HepG2 (cell line): ENCODE results near the gene WDR83. TPM values are rescaled to one million over a fixed set of nuclear protein-coding genes. Genes with fewer than 3 reads are reported as not detected.
A peak's percentile ranks its signal among the peaks of the same experiment; 100 is the strongest.

Experiments
- ARNT ChIP-seq: fragments of 450-650 bp; IDR thresholded peaks from 2 replicates; pipeline ENCODE4 v1.6.1; 2017
- CENPT ChIP-seq: sonication (generic); formaldehyde crosslinking; IDR thresholded peaks from 2 replicates; pipeline ENCODE4 v1.8.0; 2022; ENCODE audit warnings: low read depth, mild to moderate bottlenecking, moderate library complexity, missing genetic modification reagents
- ETV6 ChIP-seq: sonication (generic); formaldehyde crosslinking; conservative IDR thresholded peaks from 2 replicates; pipeline ENCODE4 v1.4.0; 2020; ENCODE audit warnings: missing genetic modification reagents
- FOXO1 ChIP-seq: sonication (generic); formaldehyde crosslinking; IDR thresholded peaks from 2 replicates; pipeline ENCODE4 v1.4.0; 2020; ENCODE audit warnings: missing genetic modification reagents
- KAT8 ChIP-seq: IDR thresholded peaks from 2 replicates; pipeline ENCODE4 v1.6.1; 2016; ENCODE audit warnings: missing genetic modification reagents, missing compliant biosample characterization
- SETDB1 ChIP-seq: sonication (generic); formaldehyde crosslinking; IDR thresholded peaks from 2 replicates; pipeline ENCODE4 v1.5.1; 2020; ENCODE audit warnings: missing genetic modification reagents, mild to moderate bottlenecking, borderline replicate concordance
- ZNF30 ChIP-seq: sonication (generic); formaldehyde crosslinking; IDR thresholded peaks from 2 replicates; pipeline ENCODE4 v1.5.0; 2020; ENCODE audit warnings: mild to moderate bottlenecking, missing genetic modification reagents
- ZNF75D ChIP-seq: sonication (generic); formaldehyde crosslinking; IDR thresholded peaks from 2 replicates; pipeline ENCODE4 v1.8.1; 2023; ENCODE audit warnings: missing genetic modification reagents, mild to moderate bottlenecking, borderline replicate concordance
- ZSCAN12 ChIP-seq: sonication (generic); formaldehyde crosslinking; IDR thresholded peaks from 2 replicates; pipeline ENCODE4 v1.9.0; 2021; ENCODE audit warnings: mild to moderate bottlenecking, missing genetic modification reagents
- polyA plus RNA-seq, 8 experiments: library from polyadenylated mRNA; depleted of rRNA in 3 of 8; stranded (reverse) in 7 of 8; unstranded in 1 of 8; fragments of >200 nt; fragmentation: Illumina TruSeq in 4 of 8; extraction: Trizol in 4 of 8; gene quantifications; 2 replicates each; pipeline versions ENCODE4 v1.2.1 to v1.2.3, GENCODE V29; 2011 to 2016; ENCODE audit warnings: low read depth in 4 of 8, missing spikeins in 1 of 8, mixed read lengths in 1 of 8; ENCODE audit not compliant: insufficient read depth in 1 of 8
- total RNA-seq, 5 experiments: library from RNA; depleted of rRNA; stranded (reverse); fragments of >200 nt; fragmentation: Illumina TruSeq; extraction: Trizol; gene quantifications; 2 replicates each; pipeline ENCODE4 v1.2.3, GENCODE V29; 2016; ENCODE audit warnings: low read depth in 1 of 5
- TF ChIP-seq, protein P1 (sequence below): sonication (generic); formaldehyde crosslinking; IDR thresholded peaks from 2 replicates; pipeline ENCODE4 v1.5.0; 2020; ENCODE audit warnings: mild to moderate bottlenecking, missing genetic modification reagents
- TF ChIP-seq, protein P2 (sequence below): sonication (generic); formaldehyde crosslinking; IDR thresholded peaks from 2 replicates; pipeline ENCODE4 v1.5.0; 2020; ENCODE audit warnings: missing genetic modification reagents, mild to moderate bottlenecking, borderline replicate concordance
- TF ChIP-seq, protein P3 (sequence below): sonication (generic); formaldehyde crosslinking; IDR thresholded peaks from 2 replicates; pipeline ENCODE4 v1.4.0; 2020; ENCODE audit warnings: mild to moderate bottlenecking, missing genetic modification reagents, borderline replicate concordance
- TF ChIP-seq, protein P4 (sequence below): sonication (generic); formaldehyde crosslinking; IDR thresholded peaks from 2 replicates; pipeline ENCODE4 v1.5.1; 2020; ENCODE audit warnings: missing genetic modification reagents, mild to moderate bottlenecking, borderline replicate concordance
- TF ChIP-seq, protein P5 (sequence below): sonication (generic); formaldehyde crosslinking; IDR thresholded peaks from 2 replicates; pipeline ENCODE4 v1.4.0; 2020; ENCODE audit warnings: missing genetic modification reagents; ENCODE audit errors: not compliant biosample characterization
- TF ChIP-seq, protein P6 (sequence below): sonication (generic); formaldehyde crosslinking; IDR thresholded peaks from 2 replicates; pipeline ENCODE4 v1.4.0; 2020; ENCODE audit warnings: mild to moderate bottlenecking, missing genetic modification reagents

The WDR83 gene
- total and polyA plus RNA-seq, 2 of the 13 experiments (the other 11 are each of a cell fraction or from before 2014, with no cell fraction given): 4.5 to 10.7 TPM

DNA sequence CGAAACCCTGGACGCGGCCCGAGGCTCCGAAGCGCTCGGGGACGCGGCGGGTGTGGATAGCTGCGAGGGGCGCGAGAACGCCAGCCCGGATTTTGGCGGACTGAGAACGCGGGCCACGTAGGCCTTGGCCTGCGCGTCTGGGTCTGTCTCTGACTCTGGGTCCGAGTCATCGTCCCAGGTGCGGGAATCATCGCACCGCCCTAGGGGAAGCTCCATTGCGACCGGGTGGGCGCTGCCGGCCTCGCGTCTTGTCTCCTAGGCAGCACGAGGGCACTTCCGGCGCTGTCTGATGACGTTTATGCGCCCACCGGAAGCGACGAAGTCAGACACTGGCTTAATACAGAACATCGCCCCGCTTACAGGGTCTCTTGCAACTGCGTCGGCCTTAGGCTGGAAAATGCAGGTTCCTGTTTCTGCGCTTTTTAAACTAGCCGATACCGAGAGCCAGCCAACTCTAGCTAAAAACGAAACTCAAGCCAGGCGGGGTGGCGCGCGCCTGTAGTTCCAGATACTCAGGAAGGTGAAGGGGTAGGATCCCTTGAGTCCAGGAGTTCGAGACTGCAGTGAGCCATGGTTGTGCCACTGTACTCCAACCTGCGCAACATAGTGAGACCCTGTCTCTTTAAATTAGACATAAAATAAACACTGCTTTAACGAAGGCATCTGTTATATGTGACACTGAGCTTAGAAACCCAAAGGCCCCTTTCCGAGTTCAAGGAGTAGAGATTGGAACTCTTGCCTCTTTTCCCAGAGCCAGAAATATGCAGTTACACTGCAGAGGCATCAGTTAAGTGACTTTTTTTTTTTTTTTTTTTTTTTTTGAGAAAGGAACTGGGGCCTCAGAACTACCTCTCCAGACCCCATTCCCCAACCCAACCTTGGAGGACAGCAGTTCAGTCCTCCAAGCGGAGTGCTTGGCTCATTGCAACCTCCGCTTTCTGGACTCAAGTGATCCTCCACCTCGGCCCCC is 30.0 kb downstream of the WDR83 start, which contains the start of gene FBXW9 (continued):
- TF ChIP-seq, protein P1, sequence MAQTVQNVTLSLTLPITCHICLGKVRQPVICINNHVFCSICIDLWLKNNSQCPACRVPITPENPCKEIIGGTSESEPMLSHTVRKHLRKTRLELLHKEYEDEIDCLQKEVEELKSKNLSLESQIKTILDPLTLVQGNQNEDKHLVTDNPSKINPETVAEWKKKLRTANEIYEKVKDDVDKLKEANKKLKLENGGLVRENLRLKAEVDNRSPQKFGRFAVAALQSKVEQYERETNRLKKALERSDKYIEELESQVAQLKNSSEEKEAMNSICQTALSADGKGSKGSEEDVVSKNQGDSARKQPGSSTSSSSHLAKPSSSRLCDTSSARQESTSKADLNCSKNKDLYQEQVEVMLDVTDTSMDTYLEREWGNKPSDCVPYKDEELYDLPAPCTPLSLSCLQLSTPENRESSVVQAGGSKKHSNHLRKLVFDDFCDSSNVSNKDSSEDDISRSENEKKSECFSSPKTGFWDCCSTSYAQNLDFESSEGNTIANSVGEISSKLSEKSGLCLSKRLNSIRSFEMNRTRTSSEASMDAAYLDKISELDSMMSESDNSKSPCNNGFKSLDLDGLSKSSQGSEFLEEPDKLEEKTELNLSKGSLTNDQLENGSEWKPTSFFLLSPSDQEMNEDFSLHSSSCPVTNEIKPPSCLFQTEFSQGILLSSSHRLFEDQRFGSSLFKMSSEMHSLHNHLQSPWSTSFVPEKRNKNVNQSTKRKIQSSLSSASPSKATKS (CRISPR knock-in tag): no peak
- TF ChIP-seq, protein P2, sequence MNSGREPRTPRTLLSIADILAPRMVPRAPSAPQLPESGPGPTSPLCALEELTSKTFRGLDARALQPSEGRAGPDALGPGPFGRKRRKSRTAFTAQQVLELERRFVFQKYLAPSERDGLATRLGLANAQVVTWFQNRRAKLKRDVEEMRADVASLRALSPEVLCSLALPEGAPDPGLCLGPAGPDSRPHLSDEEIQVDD (CRISPR knock-in tag): peak; percentile 60; the same call in 1 of the 2 replicates
- TF ChIP-seq ZSCAN12 (CRISPR knock-in tag): no peak
- TF ChIP-seq, protein P3, sequence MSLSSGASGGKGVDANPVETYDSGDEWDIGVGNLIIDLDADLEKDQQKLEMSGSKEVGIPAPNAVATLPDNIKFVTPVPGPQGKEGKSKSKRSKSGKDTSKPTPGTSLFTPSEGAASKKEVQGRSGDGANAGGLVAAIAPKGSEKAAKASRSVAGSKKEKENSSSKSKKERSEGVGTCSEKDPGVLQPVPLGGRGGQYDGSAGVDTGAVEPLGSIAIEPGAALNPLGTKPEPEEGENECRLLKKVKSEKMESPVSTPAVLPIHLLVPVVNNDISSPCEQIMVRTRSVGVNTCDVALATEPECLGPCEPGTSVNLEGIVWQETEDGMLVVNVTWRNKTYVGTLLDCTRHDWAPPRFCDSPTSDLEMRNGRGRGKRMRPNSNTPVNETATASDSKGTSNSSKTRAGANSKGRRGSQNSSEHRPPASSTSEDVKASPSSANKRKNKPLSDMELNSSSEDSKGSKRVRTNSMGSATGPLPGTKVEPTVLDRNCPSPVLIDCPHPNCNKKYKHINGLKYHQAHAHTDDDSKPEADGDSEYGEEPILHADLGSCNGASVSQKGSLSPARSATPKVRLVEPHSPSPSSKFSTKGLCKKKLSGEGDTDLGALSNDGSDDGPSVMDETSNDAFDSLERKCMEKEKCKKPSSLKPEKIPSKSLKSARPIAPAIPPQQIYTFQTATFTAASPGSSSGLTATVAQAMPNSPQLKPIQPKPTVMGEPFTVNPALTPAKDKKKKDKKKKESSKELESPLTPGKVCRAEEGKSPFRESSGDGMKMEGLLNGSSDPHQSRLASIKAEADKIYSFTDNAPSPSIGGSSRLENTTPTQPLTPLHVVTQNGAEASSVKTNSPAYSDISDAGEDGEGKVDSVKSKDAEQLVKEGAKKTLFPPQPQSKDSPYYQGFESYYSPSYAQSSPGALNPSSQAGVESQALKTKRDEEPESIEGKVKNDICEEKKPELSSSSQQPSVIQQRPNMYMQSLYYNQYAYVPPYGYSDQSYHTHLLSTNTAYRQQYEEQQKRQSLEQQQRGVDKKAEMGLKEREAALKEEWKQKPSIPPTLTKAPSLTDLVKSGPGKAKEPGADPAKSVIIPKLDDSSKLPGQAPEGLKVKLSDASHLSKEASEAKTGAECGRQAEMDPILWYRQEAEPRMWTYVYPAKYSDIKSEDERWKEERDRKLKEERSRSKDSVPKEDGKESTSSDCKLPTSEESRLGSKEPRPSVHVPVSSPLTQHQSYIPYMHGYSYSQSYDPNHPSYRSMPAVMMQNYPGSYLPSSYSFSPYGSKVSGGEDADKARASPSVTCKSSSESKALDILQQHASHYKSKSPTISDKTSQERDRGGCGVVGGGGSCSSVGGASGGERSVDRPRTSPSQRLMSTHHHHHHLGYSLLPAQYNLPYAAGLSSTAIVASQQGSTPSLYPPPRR (CRISPR knock-in tag): no peak
- no peak for TF ChIP-seq ZNF30 (CRISPR knock-in tag)
- TF ChIP-seq ARNT: no peak
- TF ChIP-seq, protein P4, sequence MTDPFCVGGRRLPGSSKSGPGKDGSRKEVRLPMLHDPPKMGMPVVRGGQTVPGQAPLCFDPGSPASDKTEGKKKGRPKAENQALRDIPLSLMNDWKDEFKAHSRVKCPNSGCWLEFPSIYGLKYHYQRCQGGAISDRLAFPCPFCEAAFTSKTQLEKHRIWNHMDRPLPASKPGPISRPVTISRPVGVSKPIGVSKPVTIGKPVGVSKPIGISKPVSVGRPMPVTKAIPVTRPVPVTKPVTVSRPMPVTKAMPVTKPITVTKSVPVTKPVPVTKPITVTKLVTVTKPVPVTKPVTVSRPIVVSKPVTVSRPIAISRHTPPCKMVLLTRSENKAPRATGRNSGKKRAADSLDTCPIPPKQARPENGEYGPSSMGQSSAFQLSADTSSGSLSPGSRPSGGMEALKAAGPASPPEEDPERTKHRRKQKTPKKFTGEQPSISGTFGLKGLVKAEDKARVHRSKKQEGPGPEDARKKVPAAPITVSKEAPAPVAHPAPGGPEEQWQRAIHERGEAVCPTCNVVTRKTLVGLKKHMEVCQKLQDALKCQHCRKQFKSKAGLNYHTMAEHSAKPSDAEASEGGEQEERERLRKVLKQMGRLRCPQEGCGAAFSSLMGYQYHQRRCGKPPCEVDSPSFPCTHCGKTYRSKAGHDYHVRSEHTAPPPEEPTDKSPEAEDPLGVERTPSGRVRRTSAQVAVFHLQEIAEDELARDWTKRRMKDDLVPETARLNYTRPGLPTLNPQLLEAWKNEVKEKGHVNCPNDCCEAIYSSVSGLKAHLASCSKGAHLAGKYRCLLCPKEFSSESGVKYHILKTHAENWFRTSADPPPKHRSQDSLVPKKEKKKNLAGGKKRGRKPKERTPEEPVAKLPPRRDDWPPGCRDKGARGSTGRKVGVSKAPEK (CRISPR knock-in tag): 0 out of 2 replicates have a peak, but pooled peaks have one; percentile 34
- TF ChIP-seq ETV6: no peak
- no peak; the same call in 1 of the 2 replicates for TF ChIP-seq FOXO1
- TF ChIP-seq CENPT (CRISPR knock-in tag): no peak
- TF ChIP-seq ZNF75D (CRISPR knock-in tag): no peak
- peak; percentile 99 for TF ChIP-seq KAT8 (CRISPR knock-in tag)
- TF ChIP-seq, protein P5, sequence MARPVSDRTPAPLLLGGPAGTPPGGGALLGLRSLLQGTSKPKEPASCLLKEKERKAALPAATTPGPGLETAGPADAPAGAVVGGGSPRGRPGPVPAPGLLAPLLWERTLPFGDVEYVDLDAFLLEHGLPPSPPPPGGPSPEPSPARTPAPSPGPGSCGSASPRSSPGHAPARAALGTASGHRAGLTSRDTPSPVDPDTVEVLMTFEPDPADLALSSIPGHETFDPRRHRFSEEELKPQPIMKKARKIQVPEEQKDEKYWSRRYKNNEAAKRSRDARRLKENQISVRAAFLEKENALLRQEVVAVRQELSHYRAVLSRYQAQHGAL (CRISPR knock-in tag): no peak
- TF ChIP-seq, protein P6, sequence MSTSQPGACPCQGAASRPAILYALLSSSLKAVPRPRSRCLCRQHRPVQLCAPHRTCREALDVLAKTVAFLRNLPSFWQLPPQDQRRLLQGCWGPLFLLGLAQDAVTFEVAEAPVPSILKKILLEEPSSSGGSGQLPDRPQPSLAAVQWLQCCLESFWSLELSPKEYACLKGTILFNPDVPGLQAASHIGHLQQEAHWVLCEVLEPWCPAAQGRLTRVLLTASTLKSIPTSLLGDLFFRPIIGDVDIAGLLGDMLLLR (CRISPR knock-in tag): peak; percentile 91; the same call in 1 of the 2 replicates
- no peak for TF ChIP-seq SETDB1 (CRISPR knock-in tag)
